ENCODE measurements around the gene SHKBP1. TPM values are rescaled to one million over a fixed set of nuclear protein-coding genes. Genes with fewer than 3 reads are reported as not detected.

The SHKBP1 gene
- total and polyA plus RNA-seq, 9 of the 15 experiments (the other 6 are each of a cell fraction or from before 2014, with no cell fraction given): 1.2 to 58.1 (median 22.3) TPM

DNA sequence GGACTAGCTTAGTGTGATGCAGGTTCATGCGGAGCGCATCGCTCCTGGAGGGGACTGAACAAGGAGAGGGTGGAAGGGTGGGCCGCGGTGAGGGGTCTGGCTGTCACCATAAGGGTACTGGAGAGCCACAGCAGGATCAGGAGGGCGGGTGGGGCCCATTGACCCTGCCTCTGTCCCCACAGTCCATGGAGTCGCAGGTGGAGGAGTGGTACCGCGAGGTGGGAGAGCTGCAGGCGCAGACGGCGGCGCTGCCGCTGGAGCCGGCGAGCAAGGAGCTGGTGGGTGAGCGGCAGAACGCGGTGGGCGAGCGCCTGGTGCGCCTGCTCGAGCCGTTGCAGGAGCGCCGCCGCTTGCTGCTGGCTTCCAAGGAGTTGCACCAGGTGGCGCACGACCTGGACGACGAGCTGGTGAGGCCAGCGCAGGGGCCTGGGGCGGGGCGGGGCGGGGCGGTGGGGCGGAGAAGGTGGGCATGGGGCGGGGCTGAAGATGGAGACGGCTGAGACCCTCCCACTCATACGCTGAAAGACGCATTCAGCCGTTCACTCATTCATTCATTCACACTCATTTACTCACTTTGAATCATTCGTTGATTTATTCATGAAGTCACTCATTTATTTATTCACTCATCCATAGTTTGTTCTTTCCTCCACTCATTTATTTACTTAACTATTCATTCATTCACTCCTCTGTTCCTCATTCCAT lies 27.5 kb upstream of the SHKBP1 start (continued):
- TF ChIP-seq MTF1 (CRISPR knock-in tag; IDR thresholded peaks at IDR 0.05; ENCODE audit: borderline replicate concordance) (no peak), MEIS2 (IDR thresholded peaks at IDR 0.05; ENCODE audit: partially characterized antibody) (no peak), MAFG (tag; conservative IDR thresholded peaks at IDR 0.05) (no peak), HMG20A (CRISPR knock-in tag; conservative IDR thresholded peaks at IDR 0.05) (no peak), NCOA2 (IDR thresholded peaks at IDR 0.05; ENCODE audit: partially characterized antibody in 2 of 2) (no peak), CBX8 (IDR thresholded peaks at IDR 0.05; ENCODE audit: borderline replicate concordance, extremely low read depth, low read depth, low read length, poor library complexity, severe bottlenecking) (no peak)
- TF ChIP-seq, protein P1, sequence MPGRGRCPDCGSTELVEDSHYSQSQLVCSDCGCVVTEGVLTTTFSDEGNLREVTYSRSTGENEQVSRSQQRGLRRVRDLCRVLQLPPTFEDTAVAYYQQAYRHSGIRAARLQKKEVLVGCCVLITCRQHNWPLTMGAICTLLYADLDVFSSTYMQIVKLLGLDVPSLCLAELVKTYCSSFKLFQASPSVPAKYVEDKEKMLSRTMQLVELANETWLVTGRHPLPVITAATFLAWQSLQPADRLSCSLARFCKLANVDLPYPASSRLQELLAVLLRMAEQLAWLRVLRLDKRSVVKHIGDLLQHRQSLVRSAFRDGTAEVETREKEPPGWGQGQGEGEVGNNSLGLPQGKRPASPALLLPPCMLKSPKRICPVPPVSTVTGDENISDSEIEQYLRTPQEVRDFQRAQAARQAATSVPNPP (IDR thresholded peaks at IDR 0.05; ENCODE audit: borderline replicate concordance, insufficient read depth, insufficient read length): no peak
- TF ChIP-seq, protein P2, sequence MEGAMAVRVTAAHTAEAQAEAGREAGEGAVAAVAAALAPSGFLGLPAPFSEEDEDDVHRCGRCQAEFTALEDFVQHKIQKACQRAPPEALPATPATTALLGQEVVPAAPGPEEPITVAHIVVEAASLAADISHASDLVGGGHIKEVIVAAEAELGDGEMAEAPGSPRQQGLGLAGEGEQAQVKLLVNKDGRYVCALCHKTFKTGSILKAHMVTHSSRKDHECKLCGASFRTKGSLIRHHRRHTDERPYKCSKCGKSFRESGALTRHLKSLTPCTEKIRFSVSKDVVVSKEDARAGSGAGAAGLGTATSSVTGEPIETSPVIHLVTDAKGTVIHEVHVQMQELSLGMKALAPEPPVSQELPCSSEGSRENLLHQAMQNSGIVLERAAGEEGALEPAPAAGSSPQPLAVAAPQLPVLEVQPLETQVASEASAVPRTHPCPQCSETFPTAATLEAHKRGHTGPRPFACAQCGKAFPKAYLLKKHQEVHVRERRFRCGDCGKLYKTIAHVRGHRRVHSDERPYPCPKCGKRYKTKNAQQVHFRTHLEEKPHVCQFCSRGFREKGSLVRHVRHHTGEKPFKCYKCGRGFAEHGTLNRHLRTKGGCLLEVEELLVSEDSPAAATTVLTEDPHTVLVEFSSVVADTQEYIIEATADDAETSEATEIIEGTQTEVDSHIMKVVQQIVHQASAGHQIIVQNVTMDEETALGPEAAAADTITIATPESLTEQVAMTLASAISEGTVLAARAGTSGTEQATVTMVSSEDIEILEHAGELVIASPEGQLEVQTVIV (CRISPR knock-in tag; IDR thresholded peaks at IDR 0.05; ENCODE audit: borderline replicate concordance): no peak
- TF ChIP-seq, protein P3, sequence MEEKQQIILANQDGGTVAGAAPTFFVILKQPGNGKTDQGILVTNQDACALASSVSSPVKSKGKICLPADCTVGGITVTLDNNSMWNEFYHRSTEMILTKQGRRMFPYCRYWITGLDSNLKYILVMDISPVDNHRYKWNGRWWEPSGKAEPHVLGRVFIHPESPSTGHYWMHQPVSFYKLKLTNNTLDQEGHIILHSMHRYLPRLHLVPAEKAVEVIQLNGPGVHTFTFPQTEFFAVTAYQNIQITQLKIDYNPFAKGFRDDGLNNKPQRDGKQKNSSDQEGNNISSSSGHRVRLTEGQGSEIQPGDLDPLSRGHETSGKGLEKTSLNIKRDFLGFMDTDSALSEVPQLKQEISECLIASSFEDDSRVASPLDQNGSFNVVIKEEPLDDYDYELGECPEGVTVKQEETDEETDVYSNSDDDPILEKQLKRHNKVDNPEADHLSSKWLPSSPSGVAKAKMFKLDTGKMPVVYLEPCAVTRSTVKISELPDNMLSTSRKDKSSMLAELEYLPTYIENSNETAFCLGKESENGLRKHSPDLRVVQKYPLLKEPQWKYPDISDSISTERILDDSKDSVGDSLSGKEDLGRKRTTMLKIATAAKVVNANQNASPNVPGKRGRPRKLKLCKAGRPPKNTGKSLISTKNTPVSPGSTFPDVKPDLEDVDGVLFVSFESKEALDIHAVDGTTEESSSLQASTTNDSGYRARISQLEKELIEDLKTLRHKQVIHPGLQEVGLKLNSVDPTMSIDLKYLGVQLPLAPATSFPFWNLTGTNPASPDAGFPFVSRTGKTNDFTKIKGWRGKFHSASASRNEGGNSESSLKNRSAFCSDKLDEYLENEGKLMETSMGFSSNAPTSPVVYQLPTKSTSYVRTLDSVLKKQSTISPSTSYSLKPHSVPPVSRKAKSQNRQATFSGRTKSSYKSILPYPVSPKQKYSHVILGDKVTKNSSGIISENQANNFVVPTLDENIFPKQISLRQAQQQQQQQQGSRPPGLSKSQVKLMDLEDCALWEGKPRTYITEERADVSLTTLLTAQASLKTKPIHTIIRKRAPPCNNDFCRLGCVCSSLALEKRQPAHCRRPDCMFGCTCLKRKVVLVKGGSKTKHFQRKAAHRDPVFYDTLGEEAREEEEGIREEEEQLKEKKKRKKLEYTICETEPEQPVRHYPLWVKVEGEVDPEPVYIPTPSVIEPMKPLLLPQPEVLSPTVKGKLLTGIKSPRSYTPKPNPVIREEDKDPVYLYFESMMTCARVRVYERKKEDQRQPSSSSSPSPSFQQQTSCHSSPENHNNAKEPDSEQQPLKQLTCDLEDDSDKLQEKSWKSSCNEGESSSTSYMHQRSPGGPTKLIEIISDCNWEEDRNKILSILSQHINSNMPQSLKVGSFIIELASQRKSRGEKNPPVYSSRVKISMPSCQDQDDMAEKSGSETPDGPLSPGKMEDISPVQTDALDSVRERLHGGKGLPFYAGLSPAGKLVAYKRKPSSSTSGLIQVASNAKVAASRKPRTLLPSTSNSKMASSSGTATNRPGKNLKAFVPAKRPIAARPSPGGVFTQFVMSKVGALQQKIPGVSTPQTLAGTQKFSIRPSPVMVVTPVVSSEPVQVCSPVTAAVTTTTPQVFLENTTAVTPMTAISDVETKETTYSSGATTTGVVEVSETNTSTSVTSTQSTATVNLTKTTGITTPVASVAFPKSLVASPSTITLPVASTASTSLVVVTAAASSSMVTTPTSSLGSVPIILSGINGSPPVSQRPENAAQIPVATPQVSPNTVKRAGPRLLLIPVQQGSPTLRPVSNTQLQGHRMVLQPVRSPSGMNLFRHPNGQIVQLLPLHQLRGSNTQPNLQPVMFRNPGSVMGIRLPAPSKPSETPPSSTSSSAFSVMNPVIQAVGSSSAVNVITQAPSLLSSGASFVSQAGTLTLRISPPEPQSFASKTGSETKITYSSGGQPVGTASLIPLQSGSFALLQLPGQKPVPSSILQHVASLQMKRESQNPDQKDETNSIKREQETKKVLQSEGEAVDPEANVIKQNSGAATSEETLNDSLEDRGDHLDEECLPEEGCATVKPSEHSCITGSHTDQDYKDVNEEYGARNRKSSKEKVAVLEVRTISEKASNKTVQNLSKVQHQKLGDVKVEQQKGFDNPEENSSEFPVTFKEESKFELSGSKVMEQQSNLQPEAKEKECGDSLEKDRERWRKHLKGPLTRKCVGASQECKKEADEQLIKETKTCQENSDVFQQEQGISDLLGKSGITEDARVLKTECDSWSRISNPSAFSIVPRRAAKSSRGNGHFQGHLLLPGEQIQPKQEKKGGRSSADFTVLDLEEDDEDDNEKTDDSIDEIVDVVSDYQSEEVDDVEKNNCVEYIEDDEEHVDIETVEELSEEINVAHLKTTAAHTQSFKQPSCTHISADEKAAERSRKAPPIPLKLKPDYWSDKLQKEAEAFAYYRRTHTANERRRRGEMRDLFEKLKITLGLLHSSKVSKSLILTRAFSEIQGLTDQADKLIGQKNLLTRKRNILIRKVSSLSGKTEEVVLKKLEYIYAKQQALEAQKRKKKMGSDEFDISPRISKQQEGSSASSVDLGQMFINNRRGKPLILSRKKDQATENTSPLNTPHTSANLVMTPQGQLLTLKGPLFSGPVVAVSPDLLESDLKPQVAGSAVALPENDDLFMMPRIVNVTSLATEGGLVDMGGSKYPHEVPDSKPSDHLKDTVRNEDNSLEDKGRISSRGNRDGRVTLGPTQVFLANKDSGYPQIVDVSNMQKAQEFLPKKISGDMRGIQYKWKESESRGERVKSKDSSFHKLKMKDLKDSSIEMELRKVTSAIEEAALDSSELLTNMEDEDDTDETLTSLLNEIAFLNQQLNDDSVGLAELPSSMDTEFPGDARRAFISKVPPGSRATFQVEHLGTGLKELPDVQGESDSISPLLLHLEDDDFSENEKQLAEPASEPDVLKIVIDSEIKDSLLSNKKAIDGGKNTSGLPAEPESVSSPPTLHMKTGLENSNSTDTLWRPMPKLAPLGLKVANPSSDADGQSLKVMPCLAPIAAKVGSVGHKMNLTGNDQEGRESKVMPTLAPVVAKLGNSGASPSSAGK (IDR thresholded peaks at IDR 0.05): no peak

Data from K562 (cell line).